Subcutaneous adipose tissue (tissue), 4 donors: ENCODE measurements around the gene PXYLP1. TPM values are rescaled to one million over a fixed set of nuclear protein-coding genes. Genes with fewer than 3 reads are reported as not detected.

Source experiments
- CTCF ChIP-seq: fragments of 450-650 bp; IDR thresholded peaks from one replicate; pipeline ENCODE4 v1.5.1; 2016; ENCODE audit warnings: low read depth, mild to moderate bottlenecking, control low read depth, antibody characterized with exemption, moderate library complexity
- total RNA-seq, 4 donors: library from RNA; depleted of rRNA; stranded (reverse); fragments of >200 nt; gene quantifications; one replicate each; pipeline ENCODE4 v1.1.0, GENCODE V29; 2016

Gene PXYLP1
- total RNA-seq, 4 donors from 2014 or later, result 5.4 to 12.8 (median 9.6) TPM

DNA sequence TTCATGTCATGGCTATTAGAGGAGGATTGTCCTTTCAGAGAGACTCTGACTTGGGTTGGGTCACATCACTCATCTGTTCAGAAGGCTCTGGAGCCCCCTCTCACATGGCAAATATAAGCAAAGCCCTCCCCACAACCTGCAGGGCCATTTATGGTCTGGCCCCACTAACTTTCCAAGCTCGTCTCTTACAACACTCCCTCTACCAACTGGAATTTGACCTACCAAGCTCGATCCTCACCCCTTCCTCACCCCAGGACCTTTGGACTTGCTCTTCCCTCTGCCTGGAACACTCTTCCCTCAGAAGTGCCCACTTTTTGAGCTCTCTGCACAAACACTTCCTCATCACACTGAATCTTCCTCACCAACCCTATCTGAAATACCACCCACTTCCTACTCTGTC is 14.2 kb upstream of the PXYLP1 start:
- TF ChIP-seq CTCF, result no peak

GRCh38 chr3:141218162-141218835 is 13.3 kb upstream of the PXYLP1 start:
- no peak for TF ChIP-seq CTCF

GRCh38 chr3:141218926-141219325 is 12.7 kb upstream of the PXYLP1 start:
- no peak for TF ChIP-seq CTCF

DNA sequence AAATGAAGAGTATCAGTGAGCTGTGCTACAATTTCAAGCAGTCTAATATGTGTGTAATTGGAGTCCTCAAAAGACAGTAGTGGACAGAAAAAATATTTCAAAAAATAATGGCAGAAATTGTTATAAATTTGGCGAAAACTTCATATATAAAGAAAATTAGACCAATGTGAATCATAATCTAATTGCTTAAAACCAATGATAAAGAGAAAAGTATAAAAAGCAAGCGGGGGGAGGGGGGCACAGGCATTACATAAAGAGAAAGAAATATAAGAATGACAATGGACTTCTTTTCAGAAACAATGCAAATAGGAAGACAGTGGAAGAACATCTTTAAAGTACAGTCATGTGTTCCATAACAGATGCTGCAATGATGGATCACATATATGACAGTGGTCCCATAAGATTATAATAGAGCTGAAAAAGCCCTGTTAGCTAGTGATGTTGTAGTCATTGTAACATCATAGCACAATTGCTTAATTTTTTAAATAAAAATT is 7.9 kb upstream of the PXYLP1 start:
- TF ChIP-seq CTCF, result no peak

DNA sequence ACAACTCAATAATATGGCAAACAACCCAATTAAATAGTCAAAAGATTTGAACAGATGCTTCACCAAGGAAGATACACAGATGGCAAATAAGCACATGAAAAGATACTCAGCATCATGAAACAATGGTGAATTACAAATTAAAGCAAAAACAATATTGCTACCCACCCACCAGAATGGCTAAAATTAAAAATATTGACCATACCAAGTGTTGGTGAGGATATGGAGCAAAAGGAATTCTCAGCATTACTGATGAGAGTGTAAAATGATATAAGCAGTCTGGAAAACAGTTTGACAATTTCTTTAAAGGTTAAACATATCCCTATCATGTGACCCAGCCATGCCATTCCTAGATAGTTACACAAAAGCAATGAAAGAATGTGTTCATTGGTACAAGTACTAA is 5.7 kb upstream of the PXYLP1 start:
- TF ChIP-seq CTCF, result no peak

DNA sequence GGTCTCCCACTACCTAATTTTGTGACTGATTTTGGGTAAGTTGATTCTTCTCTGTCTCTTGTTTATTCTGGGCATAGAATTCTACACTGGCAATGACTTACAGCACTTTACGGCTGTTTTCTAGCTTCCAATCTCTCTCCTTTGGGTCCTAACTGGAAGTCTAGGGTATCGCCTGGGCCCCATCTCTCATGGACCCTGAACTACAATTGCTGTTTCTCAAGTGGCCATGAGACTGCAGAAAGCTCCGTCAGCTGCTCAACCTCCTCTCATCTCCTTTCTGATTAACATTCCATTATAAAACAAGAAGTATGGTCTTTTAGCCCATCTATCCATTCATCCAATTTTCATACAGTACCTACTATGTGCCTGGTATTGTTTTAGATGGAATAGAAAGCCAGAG is 4.4 kb upstream of the PXYLP1 start:
- no peak for TF ChIP-seq CTCF

- TF ChIP-seq CTCF, result no peak
Measured at GRCh38 chr3:141227752-141228151, 3.9 kb upstream of the PXYLP1 start.
